Activated CD4-positive, alpha-beta T cell treated with anti-CD3 and anti-CD28 coated beads, Interleukin-2, amount 10 ng/mL, durations not matched to agents 7 days and 5 days (primary cell): Measurements from ENCODE around the gene ACTN2. TPM values are rescaled to one million over a fixed set of nuclear protein-coding genes. Genes with fewer than 3 reads are reported as not detected.
A peak's percentile ranks its signal among the peaks of the same experiment; 100 is the strongest.

Source experiments
- CTCF ChIA-PET: fragments of 350-600 bp; sonication (Branson Sonifier 250); formaldehyde crosslinking; loops from one replicate; lab custom pipeline; 2021; ENCODE audit warnings: antibody characterized with exemption; lab: Charles Lee
- POLR2A ChIA-PET: fragments of 350-600 bp; sonication (Branson Sonifier 250); formaldehyde crosslinking; loops from one replicate; lab custom pipeline; 2021; ENCODE audit warnings: antibody characterized with exemption; lab: Charles Lee
- DNase-seq: peaks from one replicate; pipeline ENCODE4 v3.0.0-alpha.2; 2020
- H3K27ac Mint-ChIP-seq: one replicate; pipeline ENCODE4 v1.8.0; 2021; ENCODE audit warnings: mild to moderate bottlenecking, moderate library complexity, mixed read lengths
- H3K27me3 Mint-ChIP-seq: one replicate; pipeline ENCODE4 v1.8.0; 2021; ENCODE audit warnings: mixed read lengths
- H3K36me3 Mint-ChIP-seq: one replicate; pipeline ENCODE4 v1.8.0; 2021; ENCODE audit warnings: low read depth, mixed read lengths
- H3K4me1 Mint-ChIP-seq: one replicate; pipeline ENCODE4 v1.8.0; 2021; ENCODE audit warnings: mixed read lengths
- H3K4me3 Mint-ChIP-seq: one replicate; pipeline ENCODE4 v1.8.0; 2021; ENCODE audit warnings: mild to moderate bottlenecking, moderate library complexity, mixed read lengths
- H3K9me3 Mint-ChIP-seq: one replicate; pipeline ENCODE4 v1.8.0; 2021; ENCODE audit warnings: mixed read lengths
- total RNA-seq, 2 experiments: library from RNA; stranded (reverse); gene quantifications; one replicate each; pipeline ENCODE4 v1.2.3, GENCODE V29; 2021

ACTN2 gene
- total RNA-seq, 2 experiments from 2014 or later: not detected

DNA sequence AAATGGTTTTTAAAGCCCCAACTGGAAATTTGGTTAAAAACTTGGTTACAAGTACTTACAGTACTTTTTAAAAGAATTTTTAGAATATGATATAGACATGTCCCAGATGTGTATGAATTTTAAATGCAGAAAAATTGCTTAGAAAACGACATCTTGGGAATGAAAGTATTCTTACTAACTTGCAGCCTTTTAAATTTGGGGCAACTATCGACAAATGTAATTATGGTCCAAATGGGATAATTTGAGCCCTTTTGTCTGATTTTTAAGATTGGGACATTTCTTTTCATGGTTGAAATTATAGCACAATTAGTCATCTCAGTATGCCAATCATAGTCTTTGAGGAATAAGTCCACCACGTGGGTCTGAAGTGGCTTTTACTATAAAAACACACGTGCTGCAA, 65.6 kb downstream of the ACTN2 start:
- Mint-ChIP-seq H3K27ac (no peak overlapping the region), H3K4me3 (no peak overlapping the region), H3K27me3 (peaks cover 3% of the 10 kb centered on the region), H3K4me1 (no peaks in the 10 kb centered on the region), H3K9me3 (no peaks in the 10 kb centered on the region), H3K36me3 (no peaks in the 10 kb centered on the region)
- no peak for DNase-seq
- ChIA-PET POLR2A (no interaction called here), CTCF (no interaction called here)

DNA sequence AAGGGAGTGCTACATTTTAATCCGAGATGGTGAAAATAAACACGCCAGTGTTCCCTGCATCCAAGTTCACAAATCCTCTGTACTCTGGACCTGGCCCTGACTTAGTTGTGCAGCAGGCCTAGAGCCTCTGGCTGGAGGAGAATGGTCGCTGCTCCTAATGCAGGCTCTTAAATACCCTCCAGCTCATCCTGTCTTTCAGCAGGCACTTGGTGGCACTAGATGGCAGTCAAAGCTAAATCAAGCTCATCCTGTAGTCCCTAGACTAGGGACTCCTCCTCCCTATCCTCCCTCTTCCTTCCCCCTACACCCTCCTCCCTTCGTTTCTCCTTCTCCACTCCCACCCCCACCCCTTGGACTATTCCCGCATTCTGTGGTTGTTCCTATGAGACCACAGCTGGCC, 67.2 kb downstream of the ACTN2 start:
- H3K27me3 Mint-ChIP-seq: peaks cover 3% of the 10 kb centered on the region
- ChIA-PET CTCF (interaction anchor here (0.7 kb wide), 1 partner anchor 650 kb away, joined by 4 read pairs; no protein-coding TSS in a partner anchor), POLR2A (no interaction called here)
- H3K27ac Mint-ChIP-seq: no peak overlapping the region
- H3K9me3 Mint-ChIP-seq: no peaks in the 10 kb centered on the region
- no peaks in the 10 kb centered on the region for H3K36me3 Mint-ChIP-seq
- no peaks in the 10 kb centered on the region for H3K4me1 Mint-ChIP-seq
- DNase-seq: no peak
- H3K4me3 Mint-ChIP-seq: no peak overlapping the region

DNA sequence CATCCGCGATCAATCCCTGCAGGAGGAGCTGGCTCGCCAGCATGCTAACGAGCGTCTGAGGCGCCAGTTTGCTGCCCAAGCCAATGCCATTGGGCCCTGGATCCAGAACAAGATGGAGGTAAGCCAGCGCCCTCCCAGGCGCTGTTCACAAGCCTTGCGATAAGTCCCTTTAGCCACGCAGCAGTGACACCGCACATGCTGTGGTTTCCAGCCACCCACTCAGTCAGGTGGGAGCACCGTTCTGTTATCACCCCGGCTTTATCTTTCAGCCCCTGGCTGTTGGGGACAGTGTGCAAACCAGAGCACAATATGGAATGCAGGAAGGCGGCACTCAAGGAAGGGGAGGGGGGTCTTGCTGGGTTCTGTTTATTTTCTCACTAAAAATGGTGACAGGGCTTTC, 67.7 kb downstream of the ACTN2 start:
- H3K27ac Mint-ChIP-seq: no peak overlapping the region
- H3K27me3 Mint-ChIP-seq: peaks cover 3% of the 10 kb centered on the region
- CTCF ChIA-PET: interaction anchor here (0.7 kb wide), 1 partner anchor 649 kb away, joined by 4 read pairs; no protein-coding TSS in a partner anchor
- H3K36me3 Mint-ChIP-seq: no peaks in the 10 kb centered on the region
- DNase-seq: no peak
- H3K4me1 Mint-ChIP-seq: no peaks in the 10 kb centered on the region
- H3K4me3 Mint-ChIP-seq: no peak overlapping the region
- no peaks in the 10 kb centered on the region for H3K9me3 Mint-ChIP-seq
- POLR2A ChIA-PET: no interaction called here

DNA sequence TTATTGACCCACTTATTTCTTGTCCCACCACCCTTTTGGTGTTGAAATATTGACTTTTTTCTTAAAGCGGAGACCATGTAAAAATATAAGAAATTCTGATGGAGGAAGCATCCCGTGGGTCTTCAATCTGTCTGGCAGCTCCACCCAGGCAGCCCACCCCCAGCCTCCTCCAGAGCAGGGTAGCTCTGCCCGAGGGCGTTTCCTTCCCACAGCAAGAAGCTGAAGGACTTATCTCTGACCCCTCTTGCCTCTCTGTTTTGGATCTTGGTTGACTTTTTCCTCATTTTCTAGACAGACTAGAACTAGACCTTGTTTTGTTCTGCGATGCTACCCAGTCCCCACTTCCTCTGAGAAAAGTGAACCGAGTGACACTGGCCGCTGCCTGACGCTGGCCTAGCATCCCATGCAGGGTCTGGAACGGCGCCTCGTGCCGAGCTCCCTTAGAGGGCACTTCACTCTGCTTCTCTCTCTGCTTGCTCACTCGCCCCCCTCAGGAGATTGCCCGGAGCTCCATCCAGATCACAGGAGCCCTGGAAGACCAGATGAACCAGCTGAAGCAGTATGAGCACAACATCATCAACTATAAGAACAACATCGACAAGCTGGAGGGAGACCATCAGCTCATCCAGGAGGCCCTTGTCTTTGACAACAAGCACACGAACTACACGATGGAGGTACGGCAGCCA, 68.4 kb downstream of the ACTN2 start:
- no peak overlapping the region for H3K27ac Mint-ChIP-seq
- H3K36me3 Mint-ChIP-seq: no peaks in the 10 kb centered on the region
- H3K9me3 Mint-ChIP-seq: no peaks in the 10 kb centered on the region
- no peak for DNase-seq
- peaks cover 3% of the 10 kb centered on the region for H3K27me3 Mint-ChIP-seq
- ChIA-PET CTCF (interaction anchor here (0.8 to 0.9 kb wide), 2 partner anchors 11 to 58 kb away, joined by 3 to 4 read pairs; no protein-coding TSS in a partner anchor), POLR2A (no interaction called here)
- no peak overlapping the region for H3K4me3 Mint-ChIP-seq
- peaks cover 3% of the 10 kb centered on the region for H3K4me1 Mint-ChIP-seq

DNA sequence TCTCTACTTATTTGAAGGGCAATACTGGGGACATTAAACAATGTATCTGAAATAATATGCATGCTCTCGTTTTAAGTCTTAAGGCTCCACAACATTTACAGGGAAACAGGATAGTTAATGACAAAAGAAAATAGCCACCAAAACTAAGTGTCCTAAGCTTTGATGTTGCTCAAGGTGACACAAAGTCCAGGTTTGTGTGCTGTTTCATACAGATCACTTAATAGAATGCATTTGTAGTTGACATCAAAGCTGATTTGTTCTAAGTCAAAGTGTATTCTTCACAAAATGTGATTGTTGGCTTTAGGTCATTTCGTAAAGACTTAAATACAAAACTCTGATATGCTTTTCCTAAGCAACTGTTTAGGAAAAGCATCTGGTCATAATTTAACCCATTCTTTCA, 71.3 kb downstream of the ACTN2 start:
- ChIA-PET POLR2A (no interaction called here), CTCF (no interaction called here)
- no peaks in the 10 kb centered on the region for H3K36me3 Mint-ChIP-seq
- H3K4me3 Mint-ChIP-seq: no peak overlapping the region
- H3K4me1 Mint-ChIP-seq: peaks cover 3% of the 10 kb centered on the region
- DNase-seq: no peak
- H3K9me3 Mint-ChIP-seq: no peaks in the 10 kb centered on the region
- no peaks in the 10 kb centered on the region for H3K27me3 Mint-ChIP-seq
- no peak overlapping the region for H3K27ac Mint-ChIP-seq

DNA sequence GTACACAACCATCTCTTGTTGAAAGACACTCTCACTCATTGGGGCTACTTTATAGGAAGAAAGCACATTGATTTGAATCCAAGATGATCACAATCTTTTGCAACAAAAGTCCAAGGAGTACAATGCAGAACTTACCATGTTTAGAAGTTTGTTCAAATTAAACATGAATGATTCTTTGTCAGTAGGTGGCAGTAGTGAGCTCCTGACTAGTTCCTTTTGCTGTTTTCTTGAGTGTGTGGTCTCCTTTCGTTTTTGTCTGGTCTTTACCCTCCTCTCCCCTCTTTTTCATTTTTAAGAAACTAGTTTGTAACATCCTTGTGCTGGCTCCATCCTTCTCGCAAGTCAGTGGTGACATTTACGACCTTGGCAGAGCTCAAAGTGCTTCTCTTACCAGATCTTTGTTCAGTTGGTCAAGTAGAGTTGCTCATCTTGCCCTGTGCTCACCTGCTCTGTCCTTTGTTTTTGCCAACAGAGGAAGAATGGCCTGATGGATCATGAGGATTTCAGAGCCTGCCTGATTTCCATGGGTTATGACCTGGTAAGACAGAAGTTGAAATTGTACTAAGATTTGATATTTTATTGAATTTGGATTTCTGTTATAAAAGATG, 73.1 kb downstream of the ACTN2 start:
- Mint-ChIP-seq H3K4me1 (peaks cover 4% of the 10 kb centered on the region), H3K4me3 (no peak overlapping the region), H3K9me3 (no peaks in the 10 kb centered on the region), H3K36me3 (no peaks in the 10 kb centered on the region), H3K27me3 (no peaks in the 10 kb centered on the region), H3K27ac (no peak overlapping the region)
- POLR2A ChIA-PET: no interaction called here
- DNase-seq: peak; percentile 45
- CTCF ChIA-PET: interaction anchor here (0.6 to 2.4 kb wide), 8 partner anchors 10 to 111 kb away, joined by 3 to 8 read pairs (median 4); partner anchors contain the start of gene MTR

DNA sequence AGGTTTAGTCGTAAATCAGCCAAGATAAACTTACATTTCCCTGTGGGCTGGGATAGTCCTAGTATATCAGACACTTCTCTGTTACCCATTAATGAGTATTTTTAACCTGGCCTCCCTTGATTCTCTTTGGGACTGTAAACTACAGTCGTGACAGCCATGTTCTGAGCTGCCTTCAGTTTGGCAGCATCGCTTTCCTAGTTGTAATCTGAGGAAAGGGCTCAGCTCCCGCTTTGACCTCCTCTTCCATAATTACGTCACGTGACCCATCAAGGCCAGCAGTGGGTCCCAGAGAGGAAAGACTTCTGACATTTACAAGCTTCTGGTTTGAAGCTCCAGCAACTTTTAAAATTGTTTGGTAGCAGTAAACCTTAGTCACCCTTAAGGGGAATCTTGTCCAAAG, 74.2 kb downstream of the ACTN2 start:
- CTCF ChIA-PET: interaction anchor here (0.6 to 2.4 kb wide), 2 partner anchors 22 to 110 kb away, joined by 3 to 8 read pairs; no protein-coding TSS in a partner anchor
- Mint-ChIP-seq H3K27me3 (no peaks in the 10 kb centered on the region), H3K4me3 (no peak overlapping the region), H3K36me3 (no peaks in the 10 kb centered on the region), H3K9me3 (no peaks in the 10 kb centered on the region), H3K4me1 (peaks cover 4% of the 10 kb centered on the region), H3K27ac (no peak overlapping the region)
- DNase-seq: no peak
- POLR2A ChIA-PET: interaction anchor here (0.6 kb wide), 1 partner anchor 236 kb away, joined by 3 read pairs; the partner anchor contains the start of gene LGALS8

DNA sequence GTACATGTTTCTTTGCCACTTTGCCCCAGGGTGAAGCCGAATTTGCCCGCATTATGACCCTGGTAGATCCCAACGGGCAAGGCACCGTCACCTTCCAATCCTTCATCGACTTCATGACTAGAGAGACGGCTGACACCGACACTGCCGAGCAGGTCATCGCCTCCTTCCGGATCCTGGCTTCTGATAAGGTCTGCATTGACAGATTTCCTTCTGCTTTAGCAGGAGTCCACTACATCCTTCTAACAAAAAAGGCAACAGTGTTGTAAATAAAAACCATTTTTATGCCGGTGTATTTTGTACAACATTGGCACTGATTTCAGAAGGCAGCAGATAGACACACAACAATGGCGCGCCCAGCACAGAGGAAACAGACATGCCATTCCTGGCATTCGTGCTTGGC, 74.7 kb downstream of the ACTN2 start:
- CTCF ChIA-PET: no interaction called here
- H3K27me3 Mint-ChIP-seq: peaks cover 3% of the 10 kb centered on the region
- no peak overlapping the region for H3K27ac Mint-ChIP-seq
- H3K9me3 Mint-ChIP-seq: no peaks in the 10 kb centered on the region
- H3K4me1 Mint-ChIP-seq: peaks cover 4% of the 10 kb centered on the region
- POLR2A ChIA-PET: no interaction called here
- H3K36me3 Mint-ChIP-seq: no peaks in the 10 kb centered on the region
- DNase-seq: no peak
- H3K4me3 Mint-ChIP-seq: no peak overlapping the region

DNA sequence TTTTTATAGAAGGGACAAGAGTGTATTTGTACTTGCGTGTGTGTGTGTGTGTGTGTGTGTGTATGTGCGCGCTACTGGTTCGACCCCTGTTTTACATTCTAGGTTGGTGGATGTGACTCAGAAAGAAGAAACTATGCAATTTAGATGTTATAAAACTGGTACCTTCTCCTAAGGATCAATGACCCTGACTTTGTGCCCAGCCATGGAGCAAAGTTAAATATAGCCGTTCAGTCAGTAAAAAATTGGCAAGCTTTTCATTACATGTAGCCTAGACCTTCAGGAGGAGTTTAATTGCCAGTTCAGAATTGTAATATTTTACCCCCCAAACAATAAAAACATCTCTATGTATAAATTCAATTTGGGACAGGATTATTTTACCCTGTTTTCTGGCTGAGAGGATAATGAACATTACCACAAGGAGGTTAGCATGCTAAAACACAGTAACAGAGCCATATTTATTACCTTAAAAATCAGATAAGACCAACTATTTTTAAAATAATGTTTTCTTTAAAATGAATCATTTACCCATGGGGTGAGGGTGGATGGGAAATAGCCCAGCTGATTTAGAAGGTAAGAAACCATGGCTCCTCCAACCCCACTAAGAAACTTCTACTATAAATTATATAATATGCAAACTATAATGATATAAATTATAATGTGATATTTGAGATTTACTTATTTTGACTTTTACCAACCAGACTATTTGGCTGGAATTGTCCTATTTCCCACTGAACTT, 75.3 kb downstream of the ACTN2 start:
- no peaks in the 10 kb centered on the region for H3K9me3 Mint-ChIP-seq
- no peak overlapping the region for H3K27ac Mint-ChIP-seq
- H3K4me3 Mint-ChIP-seq: no peak overlapping the region
- CTCF ChIA-PET: no interaction called here
- POLR2A ChIA-PET: no interaction called here
- H3K27me3 Mint-ChIP-seq: peaks cover 3% of the 10 kb centered on the region
- peaks cover 4% of the 10 kb centered on the region for H3K4me1 Mint-ChIP-seq
- no peaks in the 10 kb centered on the region for H3K36me3 Mint-ChIP-seq
- DNase-seq: no peak

DNA sequence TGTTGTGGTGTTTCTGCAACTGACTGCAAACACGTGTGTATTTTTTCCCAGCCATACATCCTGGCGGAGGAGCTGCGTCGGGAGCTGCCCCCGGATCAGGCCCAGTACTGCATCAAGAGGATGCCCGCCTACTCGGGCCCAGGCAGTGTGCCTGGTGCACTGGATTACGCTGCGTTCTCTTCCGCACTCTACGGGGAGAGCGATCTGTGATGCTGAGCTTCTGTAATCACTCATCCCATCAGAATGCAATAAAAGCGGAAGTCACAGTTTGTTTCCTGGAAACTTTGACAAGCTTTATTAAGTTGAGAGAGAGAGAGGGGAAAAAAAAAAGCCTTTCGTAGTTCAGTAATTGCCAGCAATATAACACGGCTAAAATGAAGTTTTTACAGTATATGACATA, 76.1 kb downstream of the ACTN2 start:
- no peaks in the 10 kb centered on the region for H3K36me3 Mint-ChIP-seq
- no peak overlapping the region for H3K4me3 Mint-ChIP-seq
- H3K27me3 Mint-ChIP-seq: peaks cover 3% of the 10 kb centered on the region
- ChIA-PET POLR2A (no interaction called here), CTCF (no interaction called here)
- no peaks in the 10 kb centered on the region for H3K9me3 Mint-ChIP-seq
- H3K4me1 Mint-ChIP-seq: peaks cover 4% of the 10 kb centered on the region
- no peak overlapping the region for H3K27ac Mint-ChIP-seq
- DNase-seq: no peak

DNA sequence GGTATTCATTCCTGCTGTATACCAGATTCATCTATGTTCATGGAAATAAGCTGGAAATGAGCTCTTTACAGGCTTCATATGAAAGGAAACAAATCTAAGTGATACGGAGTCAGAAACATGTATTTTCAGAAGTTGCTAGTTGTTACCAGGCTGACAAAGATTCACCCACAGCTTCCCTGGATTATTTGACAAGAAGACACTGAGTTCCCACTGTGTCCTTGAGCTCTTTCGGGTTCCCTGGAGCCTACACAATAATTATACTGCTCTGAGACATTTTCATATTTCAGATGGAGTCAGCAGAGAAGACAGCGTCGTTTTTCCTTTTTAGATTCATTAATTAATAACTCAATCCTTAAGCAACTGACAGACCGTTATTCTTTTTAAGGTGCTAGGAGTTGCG, 79.5 kb downstream of the ACTN2 start:
- Mint-ChIP-seq H3K36me3 (no peaks in the 10 kb centered on the region), H3K27ac (no peak overlapping the region), H3K27me3 (peaks cover 14% of the 10 kb centered on the region), H3K4me3 (no peak overlapping the region), H3K4me1 (peaks cover 1% of the 10 kb centered on the region), H3K9me3 (no peaks in the 10 kb centered on the region)
- ChIA-PET POLR2A (no interaction called here), CTCF (no interaction called here)
- DNase-seq: no peak

DNA sequence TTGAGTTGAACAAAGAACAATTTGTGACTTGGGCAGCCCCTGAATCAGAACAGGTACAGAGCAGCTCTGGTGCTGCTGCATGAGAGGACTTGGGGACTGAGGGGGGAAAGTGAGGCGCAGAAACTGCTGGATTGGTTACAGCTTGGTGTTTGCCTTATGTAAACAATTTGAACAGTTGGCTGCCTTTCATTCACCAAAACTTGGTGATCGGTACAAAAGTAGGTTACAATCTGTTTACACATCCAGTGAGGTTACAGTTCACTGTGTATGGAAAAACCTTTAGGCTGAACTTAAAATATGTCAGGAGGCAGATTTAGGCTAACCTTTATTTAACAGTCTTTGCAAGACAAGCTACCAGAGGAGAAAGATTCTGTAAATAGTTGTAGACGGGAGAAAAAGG, 80.2 kb downstream of the ACTN2 start:
- peaks cover 14% of the 10 kb centered on the region for H3K27me3 Mint-ChIP-seq
- no peak overlapping the region for H3K27ac Mint-ChIP-seq
- ChIA-PET POLR2A (no interaction called here), CTCF (no interaction called here)
- no peak overlapping the region for H3K4me3 Mint-ChIP-seq
- DNase-seq: no peak
- H3K4me1 Mint-ChIP-seq: peaks cover 1% of the 10 kb centered on the region
- no peaks in the 10 kb centered on the region for H3K9me3 Mint-ChIP-seq
- no peaks in the 10 kb centered on the region for H3K36me3 Mint-ChIP-seq

DNA sequence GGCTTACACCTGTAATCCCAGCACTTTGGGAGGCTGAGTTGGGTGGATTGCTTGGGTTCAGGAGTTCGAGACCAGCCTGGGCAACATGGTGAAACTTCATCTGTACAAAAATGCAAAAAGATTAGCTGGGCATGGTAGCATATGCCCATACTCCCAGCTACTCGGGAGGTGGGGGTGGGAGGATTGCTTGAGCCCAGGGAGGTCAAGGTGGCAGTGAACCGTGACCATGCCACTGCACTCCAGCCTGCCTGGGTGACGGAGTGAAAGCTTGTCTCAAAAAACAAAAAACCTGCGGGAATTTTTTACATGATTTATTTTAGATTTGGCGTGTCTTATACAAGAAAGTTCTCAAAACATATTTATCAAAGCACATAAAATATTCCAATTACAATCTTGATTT, 81.0 kb downstream of the ACTN2 start:
- ChIA-PET CTCF (no interaction called here), POLR2A (no interaction called here)
- Mint-ChIP-seq H3K27ac (no peak overlapping the region), H3K9me3 (no peaks in the 10 kb centered on the region), H3K27me3 (peaks cover 14% of the 10 kb centered on the region), H3K36me3 (no peaks in the 10 kb centered on the region), H3K4me1 (peaks cover 1% of the 10 kb centered on the region), H3K4me3 (no peak overlapping the region)
- DNase-seq: no peak
